WTC11 (cell line): Measurements from ENCODE around the gene PLEKHA6.

Experiments
- ESRRA ChIP-seq: sonication (generic); formaldehyde crosslinking; IDR thresholded peaks from 2 replicates; pipeline ENCODE4 v1.8.1; 2022; ENCODE audit warnings: mild to moderate bottlenecking, missing genetic modification reagents, borderline replicate concordance
- FOXJ3 ChIP-seq: sonication (generic); formaldehyde crosslinking; IDR thresholded peaks from 2 replicates; pipeline ENCODE4 v1.9.0; 2021; ENCODE audit warnings: missing genetic modification reagents, mild to moderate bottlenecking, borderline replicate concordance
- IRF2 ChIP-seq: sonication (generic); formaldehyde crosslinking; IDR thresholded peaks from 2 replicates; pipeline ENCODE4 v1.8.0; 2022; ENCODE audit warnings: low read depth, missing genetic modification reagents, borderline replicate concordance
- NR2C2 ChIP-seq: sonication (generic); formaldehyde crosslinking; IDR thresholded peaks from 2 replicates; pipeline ENCODE4 v1.8.0; 2022; ENCODE audit warnings: mild to moderate bottlenecking, missing genetic modification reagents
- ZNF121 ChIP-seq: sonication (generic); formaldehyde crosslinking; IDR thresholded peaks from 2 replicates; pipeline ENCODE4 v1.8.0; 2023; ENCODE audit warnings: missing genetic modification reagents
- ZNF232 ChIP-seq: sonication (generic); formaldehyde crosslinking; IDR thresholded peaks from 2 replicates; pipeline ENCODE4 v1.8.0; 2022; ENCODE audit warnings: mild to moderate bottlenecking, missing genetic modification reagents
- ZNF263 ChIP-seq: sonication (generic); formaldehyde crosslinking; IDR thresholded peaks from 2 replicates; pipeline ENCODE4 v1.8.1; 2022; ENCODE audit warnings: low read depth, mild to moderate bottlenecking, moderate library complexity, missing genetic modification reagents
- TF ChIP-seq, protein P1 (sequence below): fragments of 200-600 bp; IDR thresholded peaks from 2 replicates; pipeline ENCODE4 v1.8.0; 2022; ENCODE audit warnings: antibody characterized with exemption
- TF ChIP-seq, protein P2 (sequence below): sonication (generic); formaldehyde crosslinking; IDR thresholded peaks from 2 replicates; pipeline ENCODE4 v1.8.0; 2022; ENCODE audit warnings: mild to moderate bottlenecking, missing genetic modification reagents
- TF ChIP-seq, protein P3 (sequence below): sonication (generic); formaldehyde crosslinking; IDR thresholded peaks from 2 replicates; pipeline ENCODE4 v1.8.1; 2023; ENCODE audit warnings: mild to moderate bottlenecking, missing genetic modification reagents
- TF ChIP-seq, protein P4 (sequence below): sonication (generic); formaldehyde crosslinking; IDR thresholded peaks from 2 replicates; pipeline ENCODE4 v1.8.0; 2022; ENCODE audit warnings: mild to moderate bottlenecking, missing genetic modification reagents
- TF ChIP-seq, protein P5 (sequence below): sonication (generic); formaldehyde crosslinking; IDR thresholded peaks from 2 replicates; pipeline ENCODE4 v1.8.1; 2022; ENCODE audit warnings: mild to moderate bottlenecking, missing genetic modification reagents, moderate library complexity, borderline replicate concordance
- TF ChIP-seq, protein P6 (sequence below): fragments of 250-450 bp; sonication (Bioruptor Pico); conservative IDR thresholded peaks from 2 replicates; pipeline ENCODE4 v1.9.0; 2021; ENCODE audit warnings: mild to moderate bottlenecking
- TF ChIP-seq, protein P7 (sequence below): sonication (generic); formaldehyde crosslinking; IDR thresholded peaks from 2 replicates; pipeline ENCODE4 v1.8.1; 2023; ENCODE audit warnings: mild to moderate bottlenecking, moderate library complexity, missing genetic modification reagents

DNA sequence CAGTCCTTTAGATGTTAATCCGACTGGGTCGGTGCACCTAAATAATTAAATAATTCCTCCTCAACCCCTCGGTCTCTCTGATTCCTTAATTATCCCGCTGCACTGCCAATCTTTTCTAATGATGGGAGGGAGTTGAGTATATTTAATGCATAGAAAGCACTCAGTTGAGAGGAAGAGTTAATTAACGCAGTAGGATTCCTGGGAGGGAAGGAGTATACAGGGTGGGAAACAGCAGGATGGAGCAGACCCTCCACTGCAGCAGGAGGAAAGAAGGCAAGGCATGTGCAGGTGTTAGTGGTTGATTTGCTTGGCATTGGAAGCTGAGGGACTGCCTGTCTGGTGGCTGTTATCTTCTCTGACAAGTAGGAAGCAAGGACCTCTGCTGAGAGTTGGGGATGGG lies 183.7 kb downstream of the PLEKHA6 start:
- TF ChIP-seq, protein P1, sequence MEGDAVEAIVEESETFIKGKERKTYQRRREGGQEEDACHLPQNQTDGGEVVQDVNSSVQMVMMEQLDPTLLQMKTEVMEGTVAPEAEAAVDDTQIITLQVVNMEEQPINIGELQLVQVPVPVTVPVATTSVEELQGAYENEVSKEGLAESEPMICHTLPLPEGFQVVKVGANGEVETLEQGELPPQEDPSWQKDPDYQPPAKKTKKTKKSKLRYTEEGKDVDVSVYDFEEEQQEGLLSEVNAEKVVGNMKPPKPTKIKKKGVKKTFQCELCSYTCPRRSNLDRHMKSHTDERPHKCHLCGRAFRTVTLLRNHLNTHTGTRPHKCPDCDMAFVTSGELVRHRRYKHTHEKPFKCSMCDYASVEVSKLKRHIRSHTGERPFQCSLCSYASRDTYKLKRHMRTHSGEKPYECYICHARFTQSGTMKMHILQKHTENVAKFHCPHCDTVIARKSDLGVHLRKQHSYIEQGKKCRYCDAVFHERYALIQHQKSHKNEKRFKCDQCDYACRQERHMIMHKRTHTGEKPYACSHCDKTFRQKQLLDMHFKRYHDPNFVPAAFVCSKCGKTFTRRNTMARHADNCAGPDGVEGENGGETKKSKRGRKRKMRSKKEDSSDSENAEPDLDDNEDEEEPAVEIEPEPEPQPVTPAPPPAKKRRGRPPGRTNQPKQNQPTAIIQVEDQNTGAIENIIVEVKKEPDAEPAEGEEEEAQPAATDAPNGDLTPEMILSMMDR: no peak
- no peak for TF ChIP-seq NR2C2 (CRISPR knock-in tag)
- TF ChIP-seq ZNF263 (CRISPR knock-in tag): no peak
- TF ChIP-seq ZNF232: no peak
- TF ChIP-seq, protein P2, sequence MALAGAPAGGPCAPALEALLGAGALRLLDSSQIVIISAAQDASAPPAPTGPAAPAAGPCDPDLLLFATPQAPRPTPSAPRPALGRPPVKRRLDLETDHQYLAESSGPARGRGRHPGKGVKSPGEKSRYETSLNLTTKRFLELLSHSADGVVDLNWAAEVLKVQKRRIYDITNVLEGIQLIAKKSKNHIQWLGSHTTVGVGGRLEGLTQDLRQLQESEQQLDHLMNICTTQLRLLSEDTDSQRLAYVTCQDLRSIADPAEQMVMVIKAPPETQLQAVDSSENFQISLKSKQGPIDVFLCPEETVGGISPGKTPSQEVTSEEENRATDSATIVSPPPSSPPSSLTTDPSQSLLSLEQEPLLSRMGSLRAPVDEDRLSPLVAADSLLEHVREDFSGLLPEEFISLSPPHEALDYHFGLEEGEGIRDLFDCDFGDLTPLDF (CRISPR knock-in tag): no peak
- TF ChIP-seq, protein P3, sequence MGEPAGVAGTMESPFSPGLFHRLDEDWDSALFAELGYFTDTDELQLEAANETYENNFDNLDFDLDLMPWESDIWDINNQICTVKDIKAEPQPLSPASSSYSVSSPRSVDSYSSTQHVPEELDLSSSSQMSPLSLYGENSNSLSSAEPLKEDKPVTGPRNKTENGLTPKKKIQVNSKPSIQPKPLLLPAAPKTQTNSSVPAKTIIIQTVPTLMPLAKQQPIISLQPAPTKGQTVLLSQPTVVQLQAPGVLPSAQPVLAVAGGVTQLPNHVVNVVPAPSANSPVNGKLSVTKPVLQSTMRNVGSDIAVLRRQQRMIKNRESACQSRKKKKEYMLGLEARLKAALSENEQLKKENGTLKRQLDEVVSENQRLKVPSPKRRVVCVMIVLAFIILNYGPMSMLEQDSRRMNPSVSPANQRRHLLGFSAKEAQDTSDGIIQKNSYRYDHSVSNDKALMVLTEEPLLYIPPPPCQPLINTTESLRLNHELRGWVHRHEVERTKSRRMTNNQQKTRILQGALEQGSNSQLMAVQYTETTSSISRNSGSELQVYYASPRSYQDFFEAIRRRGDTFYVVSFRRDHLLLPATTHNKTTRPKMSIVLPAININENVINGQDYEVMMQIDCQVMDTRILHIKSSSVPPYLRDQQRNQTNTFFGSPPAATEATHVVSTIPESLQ: no peak
- TF ChIP-seq, protein P4, sequence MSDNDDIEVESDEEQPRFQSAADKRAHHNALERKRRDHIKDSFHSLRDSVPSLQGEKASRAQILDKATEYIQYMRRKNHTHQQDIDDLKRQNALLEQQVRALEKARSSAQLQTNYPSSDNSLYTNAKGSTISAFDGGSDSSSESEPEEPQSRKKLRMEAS (CRISPR knock-in tag): no peak
- TF ChIP-seq IRF2 (CRISPR knock-in tag): no peak
- TF ChIP-seq, protein P5, sequence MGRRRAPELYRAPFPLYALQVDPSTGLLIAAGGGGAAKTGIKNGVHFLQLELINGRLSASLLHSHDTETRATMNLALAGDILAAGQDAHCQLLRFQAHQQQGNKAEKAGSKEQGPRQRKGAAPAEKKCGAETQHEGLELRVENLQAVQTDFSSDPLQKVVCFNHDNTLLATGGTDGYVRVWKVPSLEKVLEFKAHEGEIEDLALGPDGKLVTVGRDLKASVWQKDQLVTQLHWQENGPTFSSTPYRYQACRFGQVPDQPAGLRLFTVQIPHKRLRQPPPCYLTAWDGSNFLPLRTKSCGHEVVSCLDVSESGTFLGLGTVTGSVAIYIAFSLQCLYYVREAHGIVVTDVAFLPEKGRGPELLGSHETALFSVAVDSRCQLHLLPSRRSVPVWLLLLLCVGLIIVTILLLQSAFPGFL: no peak
- no peak for TF ChIP-seq ESRRA (CRISPR knock-in tag)
- TF ChIP-seq FOXJ3: no peak
- TF ChIP-seq ZNF121 (CRISPR knock-in tag): no peak
- TF ChIP-seq, protein P6, sequence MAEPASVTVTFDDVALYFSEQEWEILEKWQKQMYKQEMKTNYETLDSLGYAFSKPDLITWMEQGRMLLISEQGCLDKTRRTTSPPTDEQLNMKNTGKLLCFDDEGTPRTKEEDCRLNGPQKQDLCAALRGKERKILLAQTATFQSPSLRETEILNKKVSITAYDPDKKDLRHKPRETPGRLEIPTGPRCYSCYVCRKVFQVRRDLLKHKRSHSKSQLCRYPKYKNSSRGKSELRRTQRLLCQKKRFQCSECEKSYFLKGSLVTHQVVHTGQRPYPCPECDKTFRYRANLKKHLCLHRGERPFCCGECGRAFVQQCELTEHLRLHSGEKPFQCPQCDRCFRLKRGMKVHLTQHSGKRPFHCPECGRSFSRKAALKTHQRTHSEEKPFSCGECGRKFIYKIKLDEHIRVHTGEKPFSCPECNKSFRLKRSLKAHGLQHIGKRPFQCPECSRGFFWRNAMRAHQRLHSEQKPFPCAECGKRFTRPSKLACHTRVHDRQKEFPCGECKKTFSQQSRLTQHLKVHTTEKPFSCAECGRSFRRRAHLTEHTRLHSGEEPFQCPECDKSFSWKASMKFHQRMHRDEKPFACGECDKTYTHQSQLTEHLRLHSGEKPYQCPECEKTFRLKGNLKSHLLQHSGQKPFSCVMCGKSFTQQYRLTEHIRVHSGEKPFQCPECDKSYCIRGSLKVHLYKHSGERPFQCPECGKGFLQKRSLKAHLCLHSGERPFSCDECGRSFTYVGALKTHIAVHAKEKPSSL (CRISPR knock-in tag): no peak
- TF ChIP-seq, protein P7, sequence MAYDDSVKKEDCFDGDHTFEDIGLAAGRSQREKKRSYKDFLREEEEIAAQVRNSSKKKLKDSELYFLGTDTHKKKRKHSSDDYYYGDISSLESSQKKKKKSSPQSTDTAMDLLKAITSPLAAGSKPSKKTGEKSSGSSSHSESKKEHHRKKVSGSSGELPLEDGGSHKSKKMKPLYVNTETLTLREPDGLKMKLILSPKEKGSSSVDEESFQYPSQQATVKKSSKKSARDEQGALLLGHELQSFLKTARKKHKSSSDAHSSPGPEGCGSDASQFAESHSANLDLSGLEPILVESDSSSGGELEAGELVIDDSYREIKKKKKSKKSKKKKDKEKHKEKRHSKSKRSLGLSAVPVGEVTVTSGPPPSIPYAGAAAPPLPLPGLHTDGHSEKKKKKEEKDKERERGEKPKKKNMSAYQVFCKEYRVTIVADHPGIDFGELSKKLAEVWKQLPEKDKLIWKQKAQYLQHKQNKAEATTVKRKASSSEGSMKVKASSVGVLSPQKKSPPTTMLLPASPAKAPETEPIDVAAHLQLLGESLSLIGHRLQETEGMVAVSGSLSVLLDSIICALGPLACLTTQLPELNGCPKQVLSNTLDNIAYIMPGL (CRISPR knock-in tag): no peak
